WTC11 (cell line): ENCODE results near the gene FCHSD2. TPM values are rescaled to one million over a fixed set of nuclear protein-coding genes. Genes with fewer than 3 reads are reported as not detected.

Source experiments
- ATAC-seq: fragments of 200-7000 bp; cut with Tn5 transposase; 2 replicates; pipeline ENCODE4 v1.10.0; 2021; ENCODE audit warnings: mild to moderate bottlenecking, moderate library complexity
- CTCF ChIA-PET: fragments of 300-600 bp; sonication (Branson Sonifier 250); formaldehyde crosslinking; loops from one replicate; lab custom pipeline; 2021; ENCODE audit warnings: antibody characterized with exemption; lab: Charles Lee
- POLR2A ChIA-PET: fragments of 350-600 bp; sonication (Branson Sonifier 250); formaldehyde crosslinking; loops from one replicate; lab custom pipeline; 2021; ENCODE audit warnings: antibody characterized with exemption; lab: Charles Lee
- DNase-seq: peaks from one replicate; pipeline ENCODE4 v3.0.0; 2021; ENCODE audit warnings: low spot score
- H3K27ac Mint-ChIP-seq: 2 replicates; pipeline ENCODE4 v1.8.0; 2021; ENCODE audit warnings: mixed read lengths
- H3K27me3 Mint-ChIP-seq: 2 replicates; pipeline ENCODE4 v1.8.0; 2021; ENCODE audit warnings: low read depth, mild to moderate bottlenecking, moderate library complexity, mixed read lengths
- H3K36me3 Mint-ChIP-seq: 2 replicates; pipeline ENCODE4 v1.8.0; 2021; ENCODE audit warnings: mixed read lengths
- H3K4me1 Mint-ChIP-seq: 2 replicates; pipeline ENCODE4 v1.8.0; 2022; ENCODE audit warnings: mixed read lengths
- H3K4me3 Mint-ChIP-seq: 2 replicates; pipeline ENCODE4 v1.8.0; 2021; ENCODE audit warnings: mild to moderate bottlenecking, moderate library complexity, mixed read lengths
- H3K9me3 Mint-ChIP-seq: 2 replicates; pipeline ENCODE4 v1.8.0; 2021; ENCODE audit warnings: mixed read lengths
- GABPB1 ChIP-seq: sonication (generic); formaldehyde crosslinking; IDR thresholded peaks from 2 replicates; pipeline ENCODE4 v1.8.1; 2023; ENCODE audit warnings: mild to moderate bottlenecking, missing genetic modification reagents
- GTF2I ChIP-seq: fragments of 250-450 bp; sonication (Bioruptor Pico); conservative IDR thresholded peaks from 2 replicates; pipeline ENCODE4 v1.4.0; 2021; ENCODE audit warnings: mild to moderate bottlenecking
- HMGA2 ChIP-seq: fragments of 250-450 bp; sonication (Bioruptor Pico); IDR thresholded peaks from 2 replicates; pipeline ENCODE4 v1.4.0; 2021; ENCODE audit warnings: mild to moderate bottlenecking, moderate library complexity
- NFATC4 ChIP-seq: fragments of 250-450 bp; sonication (Bioruptor Pico); IDR thresholded peaks from 2 replicates; pipeline ENCODE4 v1.9.0; 2021; ENCODE audit warnings: mild to moderate bottlenecking
- RELA ChIP-seq: sonication (generic); formaldehyde crosslinking; IDR thresholded peaks from 2 replicates; pipeline ENCODE4 v1.8.1; 2022; ENCODE audit warnings: missing genetic modification reagents, mild to moderate bottlenecking, borderline replicate concordance
- SP1 ChIP-seq: sonication (generic); formaldehyde crosslinking; conservative IDR thresholded peaks from 2 replicates; pipeline ENCODE4 v1.8.1; 2022; ENCODE audit warnings: missing genetic modification reagents
- TEAD1 ChIP-seq: sonication (generic); formaldehyde crosslinking; IDR thresholded peaks from 2 replicates; pipeline ENCODE4 v1.8.0; 2022; ENCODE audit warnings: mild to moderate bottlenecking, missing genetic modification reagents
- ZNF232 ChIP-seq: sonication (generic); formaldehyde crosslinking; IDR thresholded peaks from 2 replicates; pipeline ENCODE4 v1.8.0; 2022; ENCODE audit warnings: mild to moderate bottlenecking, missing genetic modification reagents
- ZNF263 ChIP-seq: sonication (generic); formaldehyde crosslinking; IDR thresholded peaks from 2 replicates; pipeline ENCODE4 v1.8.1; 2022; ENCODE audit warnings: low read depth, mild to moderate bottlenecking, moderate library complexity, missing genetic modification reagents
- ZNF396 ChIP-seq: fragments of 250-450 bp; sonication (Bioruptor Pico); IDR thresholded peaks from 2 replicates; pipeline ENCODE4 v1.8.0; 2021; ENCODE audit warnings: mild to moderate bottlenecking, moderate library complexity, borderline replicate concordance
- total RNA-seq: library from RNA; stranded (reverse); gene quantifications from 3 replicates; pipeline ENCODE4 v1.2.3, GENCODE V29; 2021
- TF ChIP-seq, protein P1 (sequence below): fragments of 250-450 bp; sonication (Bioruptor Pico); IDR thresholded peaks from 2 replicates; pipeline ENCODE4 v1.9.0; 2021; ENCODE audit warnings: mild to moderate bottlenecking, borderline replicate concordance
- TF ChIP-seq, protein P2 (sequence below): sonication (generic); formaldehyde crosslinking; IDR thresholded peaks from 2 replicates; pipeline ENCODE4 v1.8.1; 2022; ENCODE audit warnings: mild to moderate bottlenecking, missing genetic modification reagents, moderate library complexity, borderline replicate concordance
- TF ChIP-seq, protein P3 (sequence below): sonication (generic); formaldehyde crosslinking; IDR thresholded peaks from 2 replicates; pipeline ENCODE4 v1.8.1; 2022; ENCODE audit warnings: missing genetic modification reagents, borderline replicate concordance
- TF ChIP-seq, protein P4 (sequence below): sonication (generic); formaldehyde crosslinking; IDR thresholded peaks from 2 replicates; pipeline ENCODE4 v1.8.1; 2023; ENCODE audit warnings: mild to moderate bottlenecking, missing genetic modification reagents
- TF ChIP-seq, protein P5 (sequence below): fragments of 200-600 bp; IDR thresholded peaks from 2 replicates; pipeline ENCODE4 v1.8.0; 2022; ENCODE audit warnings: antibody characterized with exemption

The FCHSD2 gene
- total RNA-seq, 1 experiment from 2014 or later: 10.1 TPM

DNA sequence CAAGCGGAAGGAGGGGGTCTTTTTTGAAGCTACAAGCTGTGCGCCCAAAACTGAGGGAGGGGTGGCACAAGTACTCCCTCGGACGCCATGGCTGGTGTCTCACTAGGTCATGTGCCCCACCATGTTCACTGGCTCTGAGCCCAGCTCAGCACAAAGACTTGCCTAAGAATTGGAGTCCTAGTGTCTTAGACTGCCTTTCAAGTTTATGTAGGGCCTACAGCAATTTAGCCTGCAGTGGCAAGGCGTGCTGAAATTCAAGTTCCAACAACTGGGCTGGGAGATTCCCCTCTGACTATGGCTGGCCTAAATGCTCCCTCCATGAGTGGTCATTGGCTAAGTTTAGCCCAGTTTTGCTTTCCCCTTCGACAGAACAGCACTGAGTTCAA, 27.3 kb downstream of the FCHSD2 start (continued):
- TF ChIP-seq ZNF263 (CRISPR knock-in tag): no peak
- TF ChIP-seq HMGA2 (CRISPR knock-in tag): no peak
- TF ChIP-seq GABPB1 (CRISPR knock-in tag): no peak
- TF ChIP-seq, protein P1, sequence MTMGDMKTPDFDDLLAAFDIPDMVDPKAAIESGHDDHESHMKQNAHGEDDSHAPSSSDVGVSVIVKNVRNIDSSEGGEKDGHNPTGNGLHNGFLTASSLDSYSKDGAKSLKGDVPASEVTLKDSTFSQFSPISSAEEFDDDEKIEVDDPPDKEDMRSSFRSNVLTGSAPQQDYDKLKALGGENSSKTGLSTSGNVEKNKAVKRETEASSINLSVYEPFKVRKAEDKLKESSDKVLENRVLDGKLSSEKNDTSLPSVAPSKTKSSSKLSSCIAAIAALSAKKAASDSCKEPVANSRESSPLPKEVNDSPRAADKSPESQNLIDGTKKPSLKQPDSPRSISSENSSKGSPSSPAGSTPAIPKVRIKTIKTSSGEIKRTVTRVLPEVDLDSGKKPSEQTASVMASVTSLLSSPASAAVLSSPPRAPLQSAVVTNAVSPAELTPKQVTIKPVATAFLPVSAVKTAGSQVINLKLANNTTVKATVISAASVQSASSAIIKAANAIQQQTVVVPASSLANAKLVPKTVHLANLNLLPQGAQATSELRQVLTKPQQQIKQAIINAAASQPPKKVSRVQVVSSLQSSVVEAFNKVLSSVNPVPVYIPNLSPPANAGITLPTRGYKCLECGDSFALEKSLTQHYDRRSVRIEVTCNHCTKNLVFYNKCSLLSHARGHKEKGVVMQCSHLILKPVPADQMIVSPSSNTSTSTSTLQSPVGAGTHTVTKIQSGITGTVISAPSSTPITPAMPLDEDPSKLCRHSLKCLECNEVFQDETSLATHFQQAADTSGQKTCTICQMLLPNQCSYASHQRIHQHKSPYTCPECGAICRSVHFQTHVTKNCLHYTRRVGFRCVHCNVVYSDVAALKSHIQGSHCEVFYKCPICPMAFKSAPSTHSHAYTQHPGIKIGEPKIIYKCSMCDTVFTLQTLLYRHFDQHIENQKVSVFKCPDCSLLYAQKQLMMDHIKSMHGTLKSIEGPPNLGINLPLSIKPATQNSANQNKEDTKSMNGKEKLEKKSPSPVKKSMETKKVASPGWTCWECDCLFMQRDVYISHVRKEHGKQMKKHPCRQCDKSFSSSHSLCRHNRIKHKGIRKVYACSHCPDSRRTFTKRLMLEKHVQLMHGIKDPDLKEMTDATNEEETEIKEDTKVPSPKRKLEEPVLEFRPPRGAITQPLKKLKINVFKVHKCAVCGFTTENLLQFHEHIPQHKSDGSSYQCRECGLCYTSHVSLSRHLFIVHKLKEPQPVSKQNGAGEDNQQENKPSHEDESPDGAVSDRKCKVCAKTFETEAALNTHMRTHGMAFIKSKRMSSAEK (CRISPR knock-in tag): no peak
- no peak for TF ChIP-seq ZNF232
- no peak for TF ChIP-seq TEAD1 (CRISPR knock-in tag)
- TF ChIP-seq NFATC4: no peak
- no peak for TF ChIP-seq SP1

DNA sequence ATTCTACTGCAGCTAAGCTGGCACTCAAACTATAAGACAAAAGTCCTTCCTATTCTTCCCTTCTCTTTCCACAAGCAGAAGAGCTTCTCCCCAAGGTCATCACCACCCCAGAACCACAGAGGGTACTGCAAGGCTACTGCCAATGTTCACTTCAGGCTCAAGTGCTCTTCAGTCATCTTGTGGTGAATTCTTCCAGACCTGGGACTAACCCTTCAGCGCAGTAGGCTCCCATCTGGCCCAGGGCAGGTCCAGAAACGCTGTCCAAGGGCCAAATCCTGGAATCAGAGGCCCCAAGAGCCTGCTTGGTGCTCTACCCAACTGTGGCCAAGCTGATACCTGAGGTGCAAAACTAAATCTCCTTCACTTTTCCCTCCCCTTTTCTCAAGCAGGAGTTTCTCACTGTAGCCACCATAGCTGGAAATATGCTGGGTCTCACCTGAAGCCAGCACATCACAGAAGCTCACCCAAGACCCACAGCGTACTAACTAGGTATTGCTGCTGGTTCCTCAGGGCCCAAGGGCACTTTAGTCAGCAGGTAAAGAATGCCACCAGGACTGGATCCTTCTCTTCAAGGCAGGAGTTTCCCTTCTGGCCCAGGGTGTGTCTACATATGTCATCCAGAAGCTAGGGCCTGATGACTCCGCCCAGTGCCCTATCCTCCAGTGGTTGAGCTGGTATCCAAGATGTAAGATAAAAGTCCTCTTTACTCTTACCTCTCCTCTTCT, 27.8 kb downstream of the FCHSD2 start:
- ChIA-PET POLR2A (no interaction called here), CTCF (interaction anchor here (1.2 to 1.5 kb wide), 2 partner anchors 28 to 69 kb away, joined by 3 to 7 read pairs; partner anchors contain the start of gene FCHSD2)
- no peak for DNase-seq
- H3K4me1 Mint-ChIP-seq: no peaks in the 10 kb centered on the region
- no peak overlapping the region for H3K27ac Mint-ChIP-seq
- H3K4me3 Mint-ChIP-seq: no peak overlapping the region
- H3K9me3 Mint-ChIP-seq: peaks cover 13% of the 10 kb centered on the region
- H3K27me3 Mint-ChIP-seq: no peaks in the 10 kb centered on the region
- ATAC-seq: no peak
- TF ChIP-seq, protein P2, sequence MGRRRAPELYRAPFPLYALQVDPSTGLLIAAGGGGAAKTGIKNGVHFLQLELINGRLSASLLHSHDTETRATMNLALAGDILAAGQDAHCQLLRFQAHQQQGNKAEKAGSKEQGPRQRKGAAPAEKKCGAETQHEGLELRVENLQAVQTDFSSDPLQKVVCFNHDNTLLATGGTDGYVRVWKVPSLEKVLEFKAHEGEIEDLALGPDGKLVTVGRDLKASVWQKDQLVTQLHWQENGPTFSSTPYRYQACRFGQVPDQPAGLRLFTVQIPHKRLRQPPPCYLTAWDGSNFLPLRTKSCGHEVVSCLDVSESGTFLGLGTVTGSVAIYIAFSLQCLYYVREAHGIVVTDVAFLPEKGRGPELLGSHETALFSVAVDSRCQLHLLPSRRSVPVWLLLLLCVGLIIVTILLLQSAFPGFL (CRISPR knock-in tag): no peak
- TF ChIP-seq TEAD1 (CRISPR knock-in tag): no peak
- H3K36me3 Mint-ChIP-seq: no peaks in the 10 kb centered on the region

DNA sequence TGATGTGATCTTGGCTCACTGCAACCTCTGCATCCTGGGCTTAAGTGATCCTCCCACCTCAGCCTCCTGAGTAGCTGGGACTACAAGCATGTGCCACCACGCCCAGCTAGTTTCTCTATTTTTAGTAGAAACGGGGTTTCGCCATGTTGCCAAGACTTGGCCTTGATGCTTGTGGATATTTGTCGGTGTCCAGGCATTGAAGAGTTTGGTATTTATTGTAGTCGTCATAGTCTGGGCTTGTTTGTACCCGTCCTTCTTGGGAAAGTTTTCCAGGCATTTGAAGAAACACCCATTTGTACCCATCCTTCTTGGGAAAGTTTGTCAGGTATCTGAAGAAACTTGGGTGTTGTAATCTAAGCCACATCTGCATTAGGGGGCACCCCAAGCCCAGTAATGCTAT, 28.7 kb downstream of the FCHSD2 start:
- POLR2A ChIA-PET: no interaction called here
- CTCF ChIA-PET: interaction anchor here (1.4 to 1.5 kb wide), 4 partner anchors 29 to 124 kb away, joined by 3 to 7 read pairs (median 5); partner anchors contain the start of gene FCHSD2
- TF ChIP-seq GTF2I (no peak), RELA (no peak), ZNF396 (CRISPR knock-in tag) (no peak)
- TF ChIP-seq, protein P3, sequence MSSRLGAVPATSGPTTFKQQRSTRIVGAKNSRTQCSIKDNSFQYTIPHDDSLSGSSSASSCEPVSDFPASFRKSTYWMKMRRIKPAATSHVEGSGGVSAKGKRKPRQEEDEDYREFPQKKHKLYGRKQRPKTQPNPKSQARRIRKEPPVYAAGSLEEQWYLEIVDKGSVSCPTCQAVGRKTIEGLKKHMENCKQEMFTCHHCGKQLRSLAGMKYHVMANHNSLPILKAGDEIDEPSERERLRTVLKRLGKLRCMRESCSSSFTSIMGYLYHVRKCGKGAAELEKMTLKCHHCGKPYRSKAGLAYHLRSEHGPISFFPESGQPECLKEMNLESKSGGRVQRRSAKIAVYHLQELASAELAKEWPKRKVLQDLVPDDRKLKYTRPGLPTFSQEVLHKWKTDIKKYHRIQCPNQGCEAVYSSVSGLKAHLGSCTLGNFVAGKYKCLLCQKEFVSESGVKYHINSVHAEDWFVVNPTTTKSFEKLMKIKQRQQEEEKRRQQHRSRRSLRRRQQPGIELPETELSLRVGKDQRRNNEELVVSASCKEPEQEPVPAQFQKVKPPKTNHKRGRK (CRISPR knock-in tag): no peak
- TF ChIP-seq, protein P4, sequence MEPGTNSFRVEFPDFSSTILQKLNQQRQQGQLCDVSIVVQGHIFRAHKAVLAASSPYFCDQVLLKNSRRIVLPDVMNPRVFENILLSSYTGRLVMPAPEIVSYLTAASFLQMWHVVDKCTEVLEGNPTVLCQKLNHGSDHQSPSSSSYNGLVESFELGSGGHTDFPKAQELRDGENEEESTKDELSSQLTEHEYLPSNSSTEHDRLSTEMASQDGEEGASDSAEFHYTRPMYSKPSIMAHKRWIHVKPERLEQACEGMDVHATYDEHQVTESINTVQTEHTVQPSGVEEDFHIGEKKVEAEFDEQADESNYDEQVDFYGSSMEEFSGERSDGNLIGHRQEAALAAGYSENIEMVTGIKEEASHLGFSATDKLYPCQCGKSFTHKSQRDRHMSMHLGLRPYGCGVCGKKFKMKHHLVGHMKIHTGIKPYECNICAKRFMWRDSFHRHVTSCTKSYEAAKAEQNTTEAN (CRISPR knock-in tag): no peak
- TF ChIP-seq, protein P5, sequence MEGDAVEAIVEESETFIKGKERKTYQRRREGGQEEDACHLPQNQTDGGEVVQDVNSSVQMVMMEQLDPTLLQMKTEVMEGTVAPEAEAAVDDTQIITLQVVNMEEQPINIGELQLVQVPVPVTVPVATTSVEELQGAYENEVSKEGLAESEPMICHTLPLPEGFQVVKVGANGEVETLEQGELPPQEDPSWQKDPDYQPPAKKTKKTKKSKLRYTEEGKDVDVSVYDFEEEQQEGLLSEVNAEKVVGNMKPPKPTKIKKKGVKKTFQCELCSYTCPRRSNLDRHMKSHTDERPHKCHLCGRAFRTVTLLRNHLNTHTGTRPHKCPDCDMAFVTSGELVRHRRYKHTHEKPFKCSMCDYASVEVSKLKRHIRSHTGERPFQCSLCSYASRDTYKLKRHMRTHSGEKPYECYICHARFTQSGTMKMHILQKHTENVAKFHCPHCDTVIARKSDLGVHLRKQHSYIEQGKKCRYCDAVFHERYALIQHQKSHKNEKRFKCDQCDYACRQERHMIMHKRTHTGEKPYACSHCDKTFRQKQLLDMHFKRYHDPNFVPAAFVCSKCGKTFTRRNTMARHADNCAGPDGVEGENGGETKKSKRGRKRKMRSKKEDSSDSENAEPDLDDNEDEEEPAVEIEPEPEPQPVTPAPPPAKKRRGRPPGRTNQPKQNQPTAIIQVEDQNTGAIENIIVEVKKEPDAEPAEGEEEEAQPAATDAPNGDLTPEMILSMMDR: no peak
- TF ChIP-seq, protein P1 (CRISPR knock-in tag): no peak
- Mint-ChIP-seq H3K4me3 (no peak overlapping the region), H3K36me3 (no peaks in the 10 kb centered on the region), H3K27ac (no peak overlapping the region), H3K27me3 (no peaks in the 10 kb centered on the region), H3K9me3 (peaks cover 18% of the 10 kb centered on the region), H3K4me1 (no peaks in the 10 kb centered on the region)
- no peak for DNase-seq
- no peak for ATAC-seq
